SU-DHL-6 (cell line): ENCODE data around the gene KLHL12.

Experiments used
- H2AFZ ChIP-seq: fragments of 200-600 bp; sonication (generic); 2 replicates; pipeline ENCODE4 v1.6.1; 2014; ENCODE audit warnings: low read depth, mild to moderate bottlenecking, moderate library complexity, mixed read lengths, antibody characterized with exemption, low read length; ENCODE audit not compliant: severe bottlenecking
- H3F3A ChIP-seq: fragments of 200-600 bp; shearing (Covaris generic); 2 replicates; pipeline ENCODE4 v1.6.0; 2016; ENCODE audit warnings: antibody characterized with exemption, mild to moderate bottlenecking; ENCODE audit not compliant: insufficient read depth
- H3K27ac ChIP-seq: fragments of 200-600 bp; sonication (generic); 2 replicates; pipeline ENCODE4 v1.5.1; 2016; ENCODE audit warnings: low read depth, mild to moderate bottlenecking, low read length, moderate library complexity, mixed read lengths
- H3K27me3 ChIP-seq: fragments of 200-600 bp; sonication (generic), shearing (Covaris generic); 2 replicates; pipeline ENCODE4 v1.6.0; 2014; ENCODE audit warnings: mild to moderate bottlenecking, low read length
- H3K36me3 ChIP-seq: fragments of 200-600 bp; sonication (generic); 2 replicates; pipeline ENCODE4 v1.6.1; 2014; ENCODE audit warnings: mild to moderate bottlenecking, low read length, mixed read lengths
- H3K4me2 ChIP-seq: fragments of 300-600, 200-600 bp; shearing (Covaris generic), sonication (generic); 2 replicates; pipeline ENCODE4 v1.6.0; 2014; ENCODE audit warnings: low read length, low read depth, mild to moderate bottlenecking; ENCODE audit not compliant: poor library complexity, severe bottlenecking
- H3K4me3 ChIP-seq: fragments of 200-600 bp; sonication (generic); 2 replicates; pipeline ENCODE4 v1.5.1; 2014; ENCODE audit warnings: antibody characterized with exemption, low read length, mild to moderate bottlenecking, mixed read lengths; ENCODE audit not compliant: insufficient read depth, poor library complexity, severe bottlenecking
- H3K79me2 ChIP-seq: fragments of 200-600 bp; sonication (generic); 2 replicates; pipeline ENCODE4 v1.6.1; 2014; ENCODE audit warnings: mild to moderate bottlenecking, low read length, moderate library complexity; ENCODE audit not compliant: insufficient read depth
- H3K9ac ChIP-seq: fragments of 200-600 bp; sonication (generic); 2 replicates; pipeline ENCODE4 v1.7.0; 2014; ENCODE audit warnings: mild to moderate bottlenecking, low read length
- H3K9me2 ChIP-seq: fragments of 200-600 bp; sonication (generic); replicated peaks from 2 replicates; pipeline ENCODE4 v1.6.1; 2014; ENCODE audit warnings: low read length; ENCODE audit not compliant: insufficient read depth
- H3K9me3 ChIP-seq: fragments of 200-600 bp; sonication (generic); 2 replicates; pipeline ENCODE4 v1.6.1; 2014; ENCODE audit warnings: low read length, mixed read lengths; ENCODE audit not compliant: insufficient read depth
- H4K20me1 ChIP-seq: fragments of 200-600 bp; sonication (generic); 2 replicates; pipeline ENCODE4 v1.6.1; 2014; ENCODE audit warnings: low read depth, mild to moderate bottlenecking, antibody characterized with exemption, low read length, moderate library complexity, mixed read lengths
- EZH2phosphoT487 ChIP-seq: fragments of 200-600 bp; sonication (generic), shearing (Covaris generic); conservative IDR thresholded peaks from 2 replicates; pipeline ENCODE4 v1.6.1; 2018; ENCODE audit warnings: mild to moderate bottlenecking, antibody characterized with exemption, low read length, moderate library complexity, mixed read lengths
- TF ChIP-seq, protein P1 (sequence below): fragments of 200-600 bp; sonication (generic); IDR thresholded peaks from one replicate; pipeline ENCODE4 v1.5.1; 2017; ENCODE audit warnings: antibody characterized with exemption, mild to moderate bottlenecking, low read length, moderate library complexity; ENCODE audit not compliant: insufficient read depth, poor library complexity, severe bottlenecking

Gene KLHL12

DNA sequence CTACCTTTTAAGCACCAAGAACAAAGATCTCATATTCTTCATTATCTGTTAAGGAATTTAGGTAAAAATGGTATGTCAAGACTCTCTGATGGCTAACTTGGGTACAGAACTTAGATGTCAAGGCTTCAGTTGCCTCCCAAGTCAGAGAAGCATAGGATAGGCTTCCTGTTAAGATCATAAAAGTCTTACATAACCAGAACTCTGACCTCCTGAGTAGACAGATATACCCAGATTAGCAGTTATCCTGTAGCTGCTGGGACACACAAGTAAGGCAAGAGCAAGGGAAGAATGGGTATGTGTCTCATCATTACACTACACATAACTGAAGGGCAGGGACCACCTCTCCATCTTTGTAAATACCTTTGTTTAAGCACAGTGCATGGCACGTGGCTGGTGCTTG is 15.4 kb upstream of the KLHL12 start:
- Histone ChIP-seq H3K27ac (no peak overlapping the region), H3K4me2 (no peak overlapping the region), H3K79me2 (no peaks in the 10 kb centered on the region), H3K9ac (no peak overlapping the region), H3K9me3 (no peaks in the 10 kb centered on the region), H2AFZ (no peak overlapping the region), H3K4me3 (no peak overlapping the region), H4K20me1 (no peaks in the 10 kb centered on the region), H3F3A (no peaks in the 10 kb centered on the region), H3K9me2 (no peaks in the 10 kb centered on the region), H3K27me3 (no peaks in the 10 kb centered on the region), H3K36me3 (peaks cover 27% of the 10 kb centered on the region; the same call in 1 of the 2 replicates)
- no peak for TF ChIP-seq EZH2phosphoT487
- TF ChIP-seq, protein P1, sequence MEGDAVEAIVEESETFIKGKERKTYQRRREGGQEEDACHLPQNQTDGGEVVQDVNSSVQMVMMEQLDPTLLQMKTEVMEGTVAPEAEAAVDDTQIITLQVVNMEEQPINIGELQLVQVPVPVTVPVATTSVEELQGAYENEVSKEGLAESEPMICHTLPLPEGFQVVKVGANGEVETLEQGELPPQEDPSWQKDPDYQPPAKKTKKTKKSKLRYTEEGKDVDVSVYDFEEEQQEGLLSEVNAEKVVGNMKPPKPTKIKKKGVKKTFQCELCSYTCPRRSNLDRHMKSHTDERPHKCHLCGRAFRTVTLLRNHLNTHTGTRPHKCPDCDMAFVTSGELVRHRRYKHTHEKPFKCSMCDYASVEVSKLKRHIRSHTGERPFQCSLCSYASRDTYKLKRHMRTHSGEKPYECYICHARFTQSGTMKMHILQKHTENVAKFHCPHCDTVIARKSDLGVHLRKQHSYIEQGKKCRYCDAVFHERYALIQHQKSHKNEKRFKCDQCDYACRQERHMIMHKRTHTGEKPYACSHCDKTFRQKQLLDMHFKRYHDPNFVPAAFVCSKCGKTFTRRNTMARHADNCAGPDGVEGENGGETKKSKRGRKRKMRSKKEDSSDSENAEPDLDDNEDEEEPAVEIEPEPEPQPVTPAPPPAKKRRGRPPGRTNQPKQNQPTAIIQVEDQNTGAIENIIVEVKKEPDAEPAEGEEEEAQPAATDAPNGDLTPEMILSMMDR: no peak

DNA sequence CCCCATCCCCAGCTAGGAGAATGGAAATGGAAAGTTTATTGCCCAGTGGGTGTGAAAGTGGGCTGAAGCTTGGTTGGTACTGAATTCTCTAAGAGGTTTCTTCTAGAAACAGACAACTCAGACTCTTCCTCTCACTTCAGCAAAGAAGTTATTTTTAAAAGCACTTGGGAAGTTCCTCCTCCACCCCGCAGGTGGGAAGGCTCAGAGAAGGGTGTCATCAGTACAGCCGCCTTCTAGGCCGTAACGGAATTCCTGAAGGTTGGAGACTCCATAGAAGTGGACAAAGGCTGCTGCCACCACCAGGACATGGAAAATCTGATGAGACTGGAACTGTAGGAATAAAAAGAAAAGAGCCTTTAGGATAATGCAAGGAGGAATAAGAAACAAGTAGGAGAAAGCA is 14.3 kb upstream of the KLHL12 start:
- no peaks in the 10 kb centered on the region for H3K9me2 ChIP-seq
- no peaks in the 10 kb centered on the region for H3K79me2 ChIP-seq
- TF ChIP-seq, protein P1: no peak
- no peak for TF ChIP-seq EZH2phosphoT487
- H3K4me3 ChIP-seq: no peak overlapping the region
- H3F3A ChIP-seq: no peaks in the 10 kb centered on the region
- no peak overlapping the region for H3K4me2 ChIP-seq
- H3K36me3 ChIP-seq: peaks cover 25% of the 10 kb centered on the region; the same call in 1 of the 2 replicates
- H3K27me3 ChIP-seq: no peaks in the 10 kb centered on the region
- H3K9me3 ChIP-seq: no peaks in the 10 kb centered on the region
- H4K20me1 ChIP-seq: no peaks in the 10 kb centered on the region
- H3K27ac ChIP-seq: no peak overlapping the region
- no peak overlapping the region for H2AFZ ChIP-seq
- no peak overlapping the region for H3K9ac ChIP-seq

DNA sequence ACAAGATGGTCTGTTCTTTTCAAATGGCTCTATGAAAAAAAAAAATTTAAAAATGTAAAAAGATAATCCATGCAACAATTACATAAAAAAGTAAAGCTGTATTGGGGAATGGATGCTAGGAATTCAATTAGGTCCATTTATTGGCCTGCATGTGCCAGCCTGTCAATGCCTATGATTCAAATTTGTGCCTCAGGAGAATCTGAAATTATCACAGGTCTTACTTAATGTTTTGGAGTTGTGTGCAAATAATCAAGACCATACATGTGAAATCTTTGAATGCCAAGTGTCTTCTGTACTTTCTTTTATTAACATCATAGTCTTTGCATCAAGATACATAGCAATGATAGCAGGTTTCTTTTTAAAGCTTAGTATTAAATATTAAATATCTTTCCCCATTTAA is 13.5 kb upstream of the KLHL12 start:
- TF ChIP-seq, protein P1: no peak
- TF ChIP-seq EZH2phosphoT487: no peak

More for the DNA sequence above, 13.5 kb upstream of the KLHL12 start:
- no peak overlapping the region for H2AFZ ChIP-seq
- H4K20me1 ChIP-seq: no peaks in the 10 kb centered on the region
- H3K9me2 ChIP-seq: no peaks in the 10 kb centered on the region
- H3K4me2 ChIP-seq: no peak overlapping the region
- no peaks in the 10 kb centered on the region for H3K79me2 ChIP-seq
- H3K36me3 ChIP-seq: peaks cover 23% of the 10 kb centered on the region; the same call in 1 of the 2 replicates
- no peaks in the 10 kb centered on the region for H3F3A ChIP-seq
- H3K27ac ChIP-seq: no peak overlapping the region
- no peaks in the 10 kb centered on the region for H3K27me3 ChIP-seq
- no peak overlapping the region for H3K9ac ChIP-seq
- no peaks in the 10 kb centered on the region for H3K9me3 ChIP-seq
- H3K4me3 ChIP-seq: no peak overlapping the region
